ENCODE measurements around the gene C14orf132. TPM values are rescaled to one million over a fixed set of nuclear protein-coding genes. Genes with fewer than 3 reads are reported as not detected.
"Not testable (repeated sequence)": the region's sequence is repeated elsewhere in the genome, so short reads cannot be mapped to it uniquely, and the experiment has no call there.

Gene C14orf132
- total and polyA plus RNA-seq, 2 of the 4 experiments (the other 2 are of a cell fraction): 6.3 to 13.5 TPM

DNA sequence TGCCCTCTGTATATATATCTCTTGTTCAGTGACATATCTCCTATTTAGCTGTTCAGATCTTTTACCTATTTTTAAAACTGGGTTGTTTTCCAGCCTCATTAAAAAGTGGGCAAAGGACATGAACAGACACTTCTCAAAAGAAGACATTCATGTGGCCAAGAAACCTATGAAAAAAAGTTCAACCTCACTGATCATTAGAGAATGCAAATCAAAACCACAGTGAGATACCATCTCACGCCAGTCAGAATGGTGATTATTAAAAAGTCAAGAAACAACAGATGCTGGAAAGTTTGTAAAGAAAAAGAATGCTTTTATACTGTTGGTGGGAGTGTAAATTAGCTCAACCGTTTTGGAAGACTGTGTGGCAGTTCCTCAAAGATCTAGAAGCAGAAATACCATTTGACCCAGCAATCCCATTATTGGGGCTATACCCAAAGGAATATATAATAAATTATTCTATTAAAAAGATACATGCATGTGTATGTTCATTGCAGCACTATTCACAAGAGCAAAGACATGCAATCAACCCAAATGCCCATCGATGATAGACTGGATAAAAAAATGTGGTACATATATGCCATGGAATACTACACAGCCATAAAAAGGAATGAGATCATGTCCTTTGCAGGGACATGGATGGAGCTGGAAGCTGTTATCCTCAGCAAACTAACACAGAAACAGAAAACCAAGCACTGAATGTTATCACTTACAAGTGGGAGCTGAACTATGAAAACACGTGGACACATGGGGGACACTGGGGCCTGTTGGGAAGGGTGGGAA is 34.3 kb downstream of the C14orf132 start:
- in situ Hi-C loops (cut with MboI; ENCODE audit: low sequenced_read_pairs); H2BK5ac ChIP-seq (ENCODE audit: low read depth, low read length, poor library complexity, severe bottlenecking); DNase-seq; H2AK9ac ChIP-seq (replicated peaks; ENCODE audit: low read depth, low read length, poor library complexity); POLR2A ChIA-PET (ENCODE audit: unreplicated experiment); H3K4me1 ChIP-seq (ENCODE audit: control insufficient read depth, insufficient read depth, low read length); H2BK15ac ChIP-seq (ENCODE audit: low read depth, low read length); H3K9me1 ChIP-seq (ENCODE audit: insufficient read depth, low read length); H2AFZ ChIP-seq (replicated peaks; ENCODE audit: low read length, poor library complexity); H3K9ac ChIP-seq (ENCODE audit: low read depth, low read length); dilution Hi-C loops (cut with HindIII; ENCODE audit: low sequenced_read_pairs, unreplicated experiment); ATAC-seq (ENCODE audit: low read depth); H4K8ac ChIP-seq (ENCODE audit: low read depth in 2 of 2, low read length in 2 of 2); BruUV-seq (replicated peaks); H2BK120ac ChIP-seq (ENCODE audit: low read depth, low read length); H3K56ac ChIP-seq (ENCODE audit: extremely low read depth, insufficient read depth, low read length); H3K14ac ChIP-seq (replicated peaks; ENCODE audit: low read depth, low read length); H3K4me2 ChIP-seq (ENCODE audit: low read depth, low read length); H3K23ac ChIP-seq (ENCODE audit: low read depth, low read length); H2AK5ac ChIP-seq (ENCODE audit: low read depth, low read length); H3K9me3 ChIP-seq (ENCODE audit: control insufficient read depth, insufficient read depth, low read length); H3K27ac ChIP-seq (ENCODE audit: insufficient read depth, low read length); H3K27me3 ChIP-seq (ENCODE audit: control insufficient read depth, insufficient read depth, low read length); intact Hi-C loops (cut with micrococcal nuclease); H4K5ac ChIP-seq (ENCODE audit: low read depth, low read length); CTCF ChIA-PET; H3K4ac ChIP-seq (ENCODE audit: low read depth, low read length); H3K4me3 ChIP-seq (ENCODE audit: insufficient read depth, low read depth, low read length); H4K91ac ChIP-seq (ENCODE audit: insufficient read depth, low read depth, low read length); H3K18ac ChIP-seq (ENCODE audit: low read depth, low read length); H2BK20ac ChIP-seq (ENCODE audit: low read depth, low read length): not testable (repeated sequence)
- no CpG with 5 or more reads among the region's 4 CpGs for WGBS, 2 experiments (ENCODE audit: extremely low coverage in 2 of 2, insufficient read length in 1 of 2)
- peaks cover 16% of the 10 kb centered on the region; the same call in 1 of the 2 replicates for H3K36me3 ChIP-seq (ENCODE audit: control insufficient read depth, insufficient read depth, low read length)
- H4K20me1 ChIP-seq (ENCODE audit: insufficient read depth, low read length): peaks cover 17% of the 10 kb centered on the region
- H3K79me1 ChIP-seq (ENCODE audit: low read depth in 1 of 2, low read length in 2 of 2): peaks cover 23 to 24% of the 10 kb centered on the region in 2 experiments
